HG03045 (cell line): Measurements from ENCODE around the gene GLTPD2.

ENCODE experiments used
- ATAC-seq: cut with Tn5 transposase; IDR thresholded peaks from one replicate; pipeline ENCODE4 v1.9.1; 2021; ENCODE audit warnings: mild to moderate bottlenecking, moderate library complexity; ENCODE audit not compliant: unreplicated experiment

Gene GLTPD2

DNA sequence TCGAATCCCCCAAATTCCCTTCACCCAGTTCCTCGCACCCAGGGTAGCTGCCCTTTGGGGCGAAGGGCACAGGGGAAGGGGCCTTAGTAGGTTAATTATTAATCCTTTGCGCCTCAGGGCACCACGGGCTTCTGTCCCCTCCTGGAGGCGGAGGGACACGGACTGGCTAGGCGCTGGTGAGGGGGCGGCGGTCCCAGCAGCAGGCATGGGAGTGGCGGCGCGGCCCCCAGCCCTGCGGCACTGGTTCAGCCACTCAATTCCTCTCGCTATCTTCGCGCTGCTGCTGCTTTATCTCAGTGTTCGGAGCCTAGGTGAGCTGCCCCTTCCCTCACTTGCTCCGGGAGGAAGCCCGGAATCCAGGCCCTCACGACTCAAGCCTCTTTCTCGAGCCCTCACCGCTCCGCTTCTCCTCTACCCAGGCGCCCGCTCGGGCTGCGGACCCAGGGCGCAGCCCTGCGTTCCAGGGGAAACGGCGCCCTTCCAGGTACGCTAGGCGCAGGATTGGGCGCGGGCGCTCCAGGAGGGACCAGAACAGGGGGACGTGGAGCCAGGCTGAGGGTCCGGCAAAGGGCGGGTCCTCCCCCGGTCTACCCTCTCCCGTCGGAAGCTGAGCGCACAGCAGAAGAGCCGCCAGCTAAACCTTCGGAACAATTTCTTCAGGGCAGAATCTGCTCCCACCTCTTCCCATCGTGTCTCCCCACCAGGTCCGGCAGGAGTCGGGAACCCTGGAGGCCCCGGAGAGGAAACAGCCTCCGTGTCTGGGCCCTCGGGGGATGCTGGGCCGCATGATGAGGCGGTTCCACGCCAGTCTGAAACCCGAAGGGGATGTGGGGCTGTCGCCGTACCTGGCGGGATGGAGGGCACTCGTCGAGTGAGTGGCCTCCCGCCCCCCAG lies at the start of gene GLTPD2:
Gene GLTPD2, plus strand, starts transcription at position 158 of the 894 bp plus-strand sequence. Its CDS starts 48 bp downstream, at position 206.
- ATAC-seq: no peak

- ATAC-seq: peak; percentile 54
These were observed 49.4 kb upstream of the GLTPD2 start, which contains the start of the genes CXCL16 and ZMYND15 for GRCh38 chr17:4739122-4740024. Gene CXCL16, minus strand, starts transcription at chr17:4739928. Its CDS starts 589 bp downstream, at chr17:4739339. Gene ZMYND15, plus strand, starts transcription at chr17:4739833. Its CDS starts 716 bp downstream, at chr17:4740549.

- no peak for ATAC-seq
These were observed 48.8 kb upstream of the GLTPD2 start for GRCh38 chr17:4740025-4740351.

- ATAC-seq: no peak
These were observed 48.2 kb upstream of the GLTPD2 start for GRCh38 chr17:4740584-4740983.

GRCh38 chr17:4741544-4741943 lies 47.2 kb upstream of the GLTPD2 start:
- no peak for ATAC-seq

DNA sequence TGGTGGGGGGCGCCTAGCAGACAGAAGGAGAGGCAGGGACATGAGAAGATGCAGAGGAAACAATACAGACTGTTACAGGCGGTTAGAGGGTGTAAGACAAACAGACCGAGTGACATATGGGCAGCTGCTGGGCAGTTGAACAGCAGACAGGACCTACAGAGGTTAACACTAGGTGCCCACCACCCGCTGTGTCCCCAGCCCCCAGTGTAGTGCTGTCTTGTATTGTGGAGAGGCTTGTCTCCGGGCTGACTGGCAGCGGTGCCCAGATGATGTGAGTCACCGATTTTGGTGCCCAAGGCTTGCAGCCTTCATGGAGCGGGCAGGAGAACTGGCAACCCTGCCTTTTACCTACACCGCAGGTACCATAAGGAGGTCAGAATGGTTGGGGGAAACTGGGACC lies 46.6 kb upstream of the GLTPD2 start:
- ATAC-seq: no peak

- ATAC-seq: no peak
These were observed 46.1 kb upstream of the GLTPD2 start for GRCh38 chr17:4742629-4743028.

DNA sequence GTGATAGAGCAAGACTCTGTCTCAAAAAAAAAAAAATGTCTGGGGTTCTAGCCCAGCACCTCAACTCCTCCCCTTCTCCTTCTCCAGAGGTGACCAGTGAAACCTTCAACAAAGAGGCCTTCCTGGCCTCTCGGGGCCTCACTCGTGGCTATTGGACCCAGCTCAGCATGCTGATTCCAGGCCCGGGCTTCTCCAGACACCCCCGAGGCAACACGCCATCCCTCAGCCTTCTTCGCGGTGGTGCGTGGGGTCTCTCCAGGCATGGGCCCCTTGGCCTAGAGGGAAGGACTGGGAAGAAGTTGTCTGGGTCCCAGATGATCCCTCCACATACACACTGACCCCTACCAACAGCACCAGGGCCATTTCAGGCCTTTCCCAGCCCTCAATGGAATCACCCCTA lies 45.5 kb upstream of the GLTPD2 start:
- no peak for ATAC-seq

DNA sequence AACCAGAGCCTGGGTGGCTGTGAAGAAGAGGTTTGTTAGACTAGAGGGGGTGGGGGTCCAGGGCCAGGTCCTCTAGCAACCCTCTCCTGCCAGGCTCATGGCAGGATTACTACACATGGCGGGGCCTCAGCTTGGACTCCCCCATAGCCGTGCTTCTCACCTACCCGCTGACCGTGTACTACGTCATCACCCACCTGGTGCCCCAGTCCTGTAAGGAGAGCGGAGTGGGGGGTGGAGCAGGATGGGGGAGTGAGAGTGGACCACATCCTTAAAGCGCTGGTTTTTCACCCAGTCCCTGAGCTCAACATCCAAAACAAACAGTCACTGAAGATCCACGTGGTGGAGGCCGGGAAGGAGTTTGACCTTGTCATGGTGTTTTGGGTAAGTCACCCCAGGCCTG lies 44.9 kb upstream of the GLTPD2 start:
- no peak for ATAC-seq

GRCh38 chr17:4744999-4745969 lies 43.5 kb upstream of the GLTPD2 start:
- no peak for ATAC-seq

DNA sequence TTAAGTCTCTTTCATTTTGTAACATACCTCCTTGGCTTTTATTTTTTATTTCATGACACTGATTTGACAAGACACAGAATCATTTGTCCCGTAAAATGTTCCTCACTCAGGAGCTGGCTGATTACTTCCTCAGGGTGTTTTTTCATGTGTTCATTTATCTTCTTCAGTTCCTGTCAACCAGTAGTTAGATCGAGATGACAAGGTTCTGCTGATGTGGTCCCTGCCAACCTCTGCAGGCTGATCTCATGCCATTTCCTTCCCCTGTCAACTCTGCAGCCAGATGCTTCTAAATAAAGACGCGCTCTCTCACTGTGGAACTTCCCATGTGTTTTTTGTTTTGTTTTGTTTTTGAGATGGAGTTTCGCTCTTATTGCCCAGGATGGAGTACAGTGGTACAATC lies 40.9 kb upstream of the GLTPD2 start:
- no peak for ATAC-seq

- ATAC-seq: no peak
These were observed 40.1 kb upstream of the GLTPD2 start for GRCh38 chr17:4748686-4749085.

DNA sequence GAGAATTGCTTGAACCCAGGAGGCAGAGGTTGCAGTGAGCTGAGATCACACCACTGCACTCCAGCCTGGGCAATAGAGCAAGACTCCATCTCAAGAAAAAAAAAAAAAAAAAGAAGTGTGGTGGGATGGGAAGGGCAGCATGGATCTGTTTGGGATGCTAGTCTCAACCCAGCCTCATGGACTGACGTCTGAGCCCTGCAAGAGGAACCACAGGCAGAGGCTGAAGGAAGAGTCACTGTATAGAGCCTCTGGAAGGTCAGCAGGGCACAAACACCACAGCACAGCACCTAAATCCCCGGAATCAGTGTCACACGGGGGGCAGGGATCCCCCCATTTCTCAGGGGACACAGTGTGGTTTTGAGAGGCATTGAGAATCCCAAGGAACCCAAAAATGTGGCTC lies 38.2 kb upstream of the GLTPD2 start:
- no peak for ATAC-seq

DNA sequence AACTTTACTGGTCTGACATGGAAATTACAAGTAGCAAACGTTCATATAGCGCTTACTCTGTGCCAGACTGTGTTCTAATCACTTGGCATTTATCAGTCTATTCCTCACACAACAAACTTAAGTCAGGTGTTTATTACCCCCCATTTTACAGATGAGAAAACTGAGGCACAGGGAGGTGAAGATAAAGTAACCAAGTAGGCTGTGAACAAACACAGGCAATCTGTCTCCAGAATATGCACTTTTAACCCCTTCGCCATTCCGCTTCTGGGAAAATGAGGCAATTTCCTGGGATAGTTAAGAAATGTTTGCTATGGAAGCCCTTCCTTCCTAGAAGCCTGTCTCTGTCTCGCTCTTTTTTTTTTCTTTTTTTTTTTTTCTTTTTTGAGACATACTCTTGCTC lies 36.8 kb upstream of the GLTPD2 start:
- ATAC-seq: no peak

DNA sequence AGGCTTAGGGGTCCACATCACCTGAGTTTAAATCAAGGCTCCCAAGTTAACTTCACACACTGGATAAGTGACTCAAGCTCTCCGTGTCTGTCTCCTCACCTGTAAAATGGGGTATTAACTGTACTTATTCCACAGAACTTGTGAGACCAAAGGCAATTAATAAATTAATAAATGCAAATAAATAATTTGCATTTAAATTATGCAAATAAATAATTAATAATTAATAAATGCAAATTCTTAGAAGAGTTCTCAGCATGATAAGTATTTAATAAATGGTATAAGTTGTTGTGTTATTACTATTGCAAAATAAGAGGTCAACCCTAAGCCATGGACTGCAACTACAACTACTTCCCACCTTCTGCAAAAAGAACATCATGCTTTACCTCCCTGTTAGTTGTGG lies 35.4 kb upstream of the GLTPD2 start:
- no peak for ATAC-seq

DNA sequence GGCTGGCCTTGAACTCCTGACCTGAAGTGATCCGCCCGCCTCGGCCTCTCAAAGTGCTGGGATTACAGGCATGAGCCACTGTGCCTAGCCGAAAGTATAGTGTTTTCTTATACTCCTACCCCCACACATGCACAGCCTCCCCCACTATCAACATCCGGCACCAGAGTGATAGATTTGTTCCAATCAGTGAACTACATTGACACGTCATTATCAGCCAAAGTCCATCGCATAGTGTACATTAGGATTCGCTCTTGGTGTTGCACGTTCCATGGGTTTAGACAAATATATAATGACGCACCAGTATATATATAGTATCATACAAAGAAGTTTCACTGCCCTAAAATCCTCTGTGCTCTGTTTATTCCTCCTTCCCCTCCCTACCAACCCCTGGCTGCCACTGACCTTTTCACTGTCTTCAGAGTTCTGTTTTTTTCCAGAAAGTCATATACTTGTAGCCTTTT lies 29.0 kb upstream of the GLTPD2 start:
- ATAC-seq: no peak

GRCh38 chr17:4764595-4764994 lies 24.2 kb upstream of the GLTPD2 start:
- no peak for ATAC-seq

- no peak for ATAC-seq
These were observed 22.6 kb upstream of the GLTPD2 start for GRCh38 chr17:4766201-4766600.

DNA sequence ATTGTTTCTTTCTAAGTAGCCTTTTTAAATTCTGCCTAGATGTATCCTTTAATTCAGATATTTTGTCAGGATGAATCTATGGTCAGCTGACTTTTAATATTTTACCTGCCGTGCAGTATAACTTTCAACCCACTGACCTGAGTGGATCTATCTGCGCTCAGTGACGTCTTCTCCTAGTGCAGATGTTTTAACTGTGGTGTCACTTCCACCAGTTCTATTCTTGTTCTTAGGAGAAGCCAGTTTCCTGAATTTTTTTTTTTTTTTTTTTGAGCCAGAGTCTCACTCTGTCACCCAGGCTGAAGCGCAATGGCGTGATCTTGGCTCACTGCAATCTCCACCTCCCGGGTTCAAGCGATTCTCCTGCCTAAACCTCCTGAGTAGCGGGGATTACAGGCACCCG lies 22.0 kb upstream of the GLTPD2 start:
- ATAC-seq: no peak

- no peak for ATAC-seq
These were observed 20.5 kb upstream of the GLTPD2 start for GRCh38 chr17:4768298-4768697.
